ENCODE measurements around the gene P2RY6. TPM values are rescaled to one million over a fixed set of nuclear protein-coding genes. Genes with fewer than 3 reads are reported as not detected.

P2RY6 gene
- total RNA-seq, 2 experiments from 2014 or later = not detected

- Histone ChIP-seq H3K4me1 (ENCODE audit: insufficient read depth, low read length, poor library complexity, severe bottlenecking) (peaks cover 31% of the 10 kb centered on the region), H4K20me1 (ENCODE audit: insufficient read depth, low read length) (no peaks in the 10 kb centered on the region), H3K4me2 (ENCODE audit: low read length) (peak overlapping the region; percentile 28), H2AFZ (ENCODE audit: low read length) (peak overlapping the region; percentile 52), H3K36me3 (ENCODE audit: insufficient read depth, low read length) (no peaks in the 10 kb centered on the region), H3K4me3 (ENCODE audit: low read depth, low read length, poor library complexity, severe bottlenecking) (no peak overlapping the region), H3K9me3 (ENCODE audit: low read length) (no peaks in the 10 kb centered on the region), H3K27ac (ENCODE audit: low read depth, low read length, poor library complexity, severe bottlenecking) (no peak overlapping the region), H3K9me2 (ENCODE audit: insufficient read depth, low read length) (no peaks in the 10 kb centered on the region), H3K79me2 (ENCODE audit: insufficient read depth, low read depth, low read length) (no peaks in the 10 kb centered on the region)
- DNase-seq (ENCODE audit: low spot score) = peak; percentile 35
- ChIA-PET POLR2A (no interaction called here), CTCF (ENCODE audit: unreplicated experiment) (no interaction called here)
- no TSS peak for BruUV-seq (replicated peaks)
- intact Hi-C loops (cut with micrococcal nuclease; ENCODE audit: unreplicated experiment) = no loop called here
- no peak for TF ChIP-seq EZH2phosphoT487 (IDR thresholded peaks at IDR 0.05; ENCODE audit: borderline replicate concordance, low read depth, low read length)
- no peak for TF ChIP-seq CTCF (conservative IDR thresholded peaks at IDR 0.05; ENCODE audit: low read length)
Observed at GRCh38 chr11:73321604-73322381, 49.7 kb downstream of the P2RY6 start.

- H2AFZ ChIP-seq (ENCODE audit: low read length) = peak overlapping the region; percentile 52; the same call in 1 of the 2 replicates
- H3K79me2 ChIP-seq (ENCODE audit: insufficient read depth, low read depth, low read length) = no peaks in the 10 kb centered on the region
- H4K20me1 ChIP-seq (ENCODE audit: insufficient read depth, low read length) = no peaks in the 10 kb centered on the region
- peak overlapping the region; percentile 28 for H3K4me2 ChIP-seq (ENCODE audit: low read length)
- no peak overlapping the region for H3K27ac ChIP-seq (ENCODE audit: low read depth, low read length, poor library complexity, severe bottlenecking)
- ChIA-PET POLR2A (interaction anchor here (0.6 kb wide), 1 partner anchor 96 kb away, joined by 3 read pairs; no protein-coding TSS in a partner anchor), CTCF (ENCODE audit: unreplicated experiment) (no interaction called here)
- no peaks in the 10 kb centered on the region for H3K9me3 ChIP-seq (ENCODE audit: low read length)
- intact Hi-C loops (cut with micrococcal nuclease; ENCODE audit: unreplicated experiment) = no loop called here
- H3K4me1 ChIP-seq (ENCODE audit: insufficient read depth, low read length, poor library complexity, severe bottlenecking) = peaks cover 38% of the 10 kb centered on the region
- no peaks in the 10 kb centered on the region for H3K36me3 ChIP-seq (ENCODE audit: insufficient read depth, low read length)
- peak; percentile 44 for DNase-seq (ENCODE audit: low spot score)
- TF ChIP-seq CTCF (conservative IDR thresholded peaks at IDR 0.05; ENCODE audit: low read length) (no peak), EZH2phosphoT487 (IDR thresholded peaks at IDR 0.05; ENCODE audit: borderline replicate concordance, low read depth, low read length) (no peak)
- H3K9me2 ChIP-seq (ENCODE audit: insufficient read depth, low read length) = no peaks in the 10 kb centered on the region
- BruUV-seq (replicated peaks) = no TSS peak
- no peak overlapping the region for H3K4me3 ChIP-seq (ENCODE audit: low read depth, low read length, poor library complexity, severe bottlenecking)
Observed at GRCh38 chr11:73322382-73323306, 50.5 kb downstream of the P2RY6 start.
